Stimulated activated CD8-positive, alpha-beta memory T cell treated with anti-CD3 and anti-CD28 coated beads, Interleukin-15, amount 100 ng/mL, for 24 hours (primary cell): Measurements from ENCODE around the gene OTC.

ENCODE experiments used
- DNase-seq: peaks from one replicate; pipeline ENCODE4 v3.0.0-alpha.2; 2020; ENCODE audit warnings: low read depth

The OTC gene

DNA sequence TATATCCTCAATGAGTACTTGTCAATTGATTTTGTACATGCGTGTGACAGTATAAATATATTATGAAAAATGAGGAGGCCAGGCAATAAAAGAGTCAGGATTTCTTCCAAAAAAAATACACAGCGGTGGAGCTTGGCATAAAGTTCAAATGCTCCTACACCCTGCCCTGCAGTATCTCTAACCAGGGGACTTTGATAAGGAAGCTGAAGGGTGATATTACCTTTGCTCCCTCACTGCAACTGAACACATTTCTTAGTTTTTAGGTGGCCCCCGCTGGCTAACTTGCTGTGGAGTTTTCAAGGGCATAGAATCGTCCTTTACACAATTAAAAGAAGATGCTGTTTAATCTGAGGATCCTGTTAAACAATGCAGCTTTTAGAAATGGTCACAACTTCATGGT, at the start of gene OTC:
TSS of gene OTC (plus strand) at position 243 of the 400 bp plus-strand sequence. CDS start at position 336, 93 bp downstream.
- no peak for DNase-seq

GRCh38 chrX:38304010-38304409, 48.4 kb upstream of the OTC start:
- no peak for DNase-seq

- DNase-seq = no peak
These were observed 46.4 kb upstream of the OTC start for GRCh38 chrX:38305971-38306370.

GRCh38 chrX:38311743-38312142, 40.7 kb upstream of the OTC start:
- DNase-seq = no peak

GRCh38 chrX:38312436-38312835, 40.0 kb upstream of the OTC start:
- DNase-seq = no peak

- no peak for DNase-seq
These were observed 39.2 kb upstream of the OTC start for GRCh38 chrX:38313190-38313589.

DNA sequence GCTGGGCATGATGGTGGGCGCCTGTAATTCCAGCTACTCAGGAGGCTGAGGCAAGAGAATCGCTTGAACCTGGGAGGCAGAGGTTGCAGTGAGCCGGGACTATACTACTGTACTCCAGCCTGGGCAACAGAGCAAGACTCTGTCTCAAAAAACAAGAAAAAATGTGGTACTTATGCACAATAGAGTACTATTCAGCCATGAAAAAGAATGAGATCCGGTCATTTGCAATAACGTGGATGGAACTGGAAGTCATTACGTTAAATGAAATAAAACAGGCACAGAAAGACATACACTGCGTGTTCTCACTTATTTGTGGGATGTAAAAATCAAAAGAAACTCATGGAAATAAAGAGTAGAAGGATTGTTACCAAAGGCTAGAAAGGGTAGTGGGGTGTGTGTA, 37.2 kb upstream of the OTC start:
- no peak for DNase-seq

DNA sequence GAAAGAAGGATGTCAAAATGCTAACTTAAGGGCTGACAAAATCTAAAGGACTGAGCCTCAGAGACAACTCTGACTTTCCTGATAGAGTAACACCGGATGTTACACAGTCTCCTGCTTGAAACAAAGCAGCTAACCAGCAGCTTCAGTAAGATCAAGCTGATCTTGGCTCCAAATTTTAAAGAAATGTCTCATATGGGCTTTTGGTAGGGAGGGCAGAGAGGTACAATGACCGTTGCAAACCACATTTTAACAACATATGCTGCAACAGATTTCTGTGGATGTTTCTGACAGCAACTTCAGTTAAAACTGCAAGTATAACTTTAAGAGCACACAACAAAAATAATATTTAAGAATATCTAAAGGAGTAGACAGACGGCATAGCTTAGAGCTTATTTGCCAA, 34.2 kb upstream of the OTC start:
- DNase-seq = no peak

DNA sequence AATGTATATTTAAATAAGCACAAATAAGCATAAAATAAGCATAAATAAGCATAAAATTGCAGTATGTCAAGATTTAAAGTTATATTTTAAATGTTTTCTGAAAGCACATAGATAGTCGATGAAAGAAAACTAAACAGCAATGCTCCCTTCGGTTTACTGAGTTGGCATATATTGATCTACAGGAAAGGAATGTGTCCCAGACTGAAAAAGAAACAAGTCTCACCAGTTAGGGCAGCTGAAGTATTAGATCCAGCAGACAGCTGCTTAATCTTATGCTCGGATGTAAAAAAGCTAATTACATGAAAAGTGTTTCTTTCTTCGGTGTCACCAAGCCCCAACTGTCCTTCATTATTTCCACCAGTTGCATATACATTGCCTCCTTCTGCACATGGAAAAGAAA, 33.8 kb upstream of the OTC start:
- no peak for DNase-seq

- DNase-seq = no peak
These were observed 31.6 kb upstream of the OTC start for GRCh38 chrX:38320819-38321218.

GRCh38 chrX:38326086-38326485, 26.3 kb upstream of the OTC start:
- no peak for DNase-seq

GRCh38 chrX:38327007-38327774, 25.2 kb upstream of the OTC start, which contains the start of gene RPGR:
RPGR (minus strand) TSS chrX:38327509; CDS start chrX:38327367, 142 bp downstream.
- DNase-seq = peak; percentile 71

DNA sequence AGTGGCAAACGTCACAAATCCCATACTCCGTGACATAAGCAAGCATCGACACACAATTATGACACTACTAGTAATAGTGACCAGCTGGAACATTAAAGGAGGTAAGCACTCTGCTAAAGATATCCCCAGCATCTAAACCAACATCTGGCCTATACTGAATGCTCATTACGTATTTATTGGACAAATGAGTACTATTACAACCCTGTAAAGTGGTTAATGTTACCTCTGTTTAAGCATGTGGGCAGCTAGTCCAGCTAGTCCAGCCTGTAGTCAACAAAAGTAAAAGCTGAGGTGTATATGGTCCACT, 24.7 kb upstream of the OTC start:
- no peak for DNase-seq

DNA sequence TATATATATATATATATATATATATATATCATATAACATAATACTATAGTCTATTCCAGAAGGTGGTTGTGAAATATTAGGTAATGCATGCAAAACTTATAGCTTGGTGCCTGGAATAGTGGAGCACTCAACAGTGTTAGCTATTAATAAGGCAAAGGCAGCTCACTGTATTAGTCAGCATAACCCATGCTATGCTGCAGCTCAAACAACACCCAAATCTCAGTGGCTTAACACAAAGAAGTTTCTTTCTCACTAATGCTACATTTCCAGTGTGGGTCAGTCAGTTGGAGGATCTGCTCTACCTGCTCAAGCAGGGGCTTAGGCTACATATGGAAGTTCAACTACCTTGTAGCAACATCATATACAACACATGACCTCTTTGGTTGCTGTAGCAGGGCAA, 19.9 kb upstream of the OTC start:
- no peak for DNase-seq

DNA sequence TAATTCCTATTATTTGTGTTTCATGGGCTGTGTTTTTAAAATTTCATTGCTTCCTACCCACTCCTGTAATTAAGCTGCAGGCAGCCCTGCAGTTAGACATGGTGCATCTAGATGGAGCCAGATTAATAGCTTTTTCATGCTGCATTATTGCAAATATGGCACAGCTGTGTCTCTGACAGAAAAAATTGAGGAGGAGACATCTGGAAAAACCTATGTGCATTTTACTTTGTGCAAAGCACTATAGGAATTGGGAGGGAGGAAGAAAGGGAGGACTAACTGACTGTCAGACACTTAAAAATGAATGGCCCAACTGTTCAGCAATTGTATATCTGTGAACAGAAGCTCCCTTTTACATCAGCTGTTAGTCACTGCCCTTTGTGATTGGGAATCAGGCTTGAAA, 17.0 kb upstream of the OTC start:
- DNase-seq = no peak

GRCh38 chrX:38336538-38337240, 15.7 kb upstream of the OTC start:
- no peak for DNase-seq

- no peak for DNase-seq
These were observed 11.0 kb upstream of the OTC start for GRCh38 chrX:38341442-38341841.

DNA sequence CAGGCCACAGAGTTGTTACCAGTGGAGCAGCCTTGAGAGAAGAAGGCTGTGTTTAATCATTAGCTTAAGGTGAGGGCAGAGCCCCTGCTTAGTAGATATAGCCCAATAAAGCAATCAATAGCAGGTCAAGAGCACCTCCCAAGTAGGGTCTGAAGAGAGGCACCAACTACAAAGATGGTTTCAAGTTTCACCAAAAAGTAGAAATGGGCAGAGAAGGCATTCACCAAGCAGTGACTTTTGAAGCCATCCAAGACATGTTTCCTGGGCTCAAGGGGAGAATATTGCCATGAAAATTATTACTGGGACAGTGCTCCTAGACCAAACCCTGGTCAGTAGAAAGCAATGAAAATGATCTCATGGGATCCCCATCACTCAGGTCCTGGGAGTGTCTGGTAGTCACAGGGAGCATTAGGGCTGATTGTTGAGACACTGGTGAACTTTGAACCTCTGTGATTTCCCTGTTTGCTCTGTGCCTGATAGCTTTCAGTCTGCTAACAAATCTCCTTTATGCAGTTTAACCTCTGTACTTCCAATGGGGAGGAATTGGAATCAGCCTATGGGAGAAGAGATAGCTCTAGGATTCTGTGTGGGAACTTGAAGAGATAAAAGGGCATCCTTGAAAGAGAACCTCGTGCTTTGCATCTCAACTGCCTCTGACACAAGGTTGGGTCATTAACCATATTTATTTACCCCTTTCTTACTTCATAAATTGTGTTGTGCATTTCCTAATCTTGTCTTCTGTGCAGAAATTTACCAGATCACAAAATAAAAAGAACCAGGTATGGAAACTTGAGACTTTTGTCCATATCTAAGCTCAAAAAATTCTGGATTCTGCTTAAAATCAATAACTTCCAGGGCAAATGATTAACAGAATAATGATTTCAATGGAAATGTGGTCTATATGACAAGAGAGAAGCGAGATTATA, 9.3 kb upstream of the OTC start:
- no peak for DNase-seq

- DNase-seq = no peak
These were observed 6.3 kb upstream of the OTC start for GRCh38 chrX:38346150-38346549.

GRCh38 chrX:38347136-38347535, 5.3 kb upstream of the OTC start:
- DNase-seq = no peak

GRCh38 chrX:38351346-38351745, 1.1 kb upstream of the OTC start:
- no peak for DNase-seq

DNA sequence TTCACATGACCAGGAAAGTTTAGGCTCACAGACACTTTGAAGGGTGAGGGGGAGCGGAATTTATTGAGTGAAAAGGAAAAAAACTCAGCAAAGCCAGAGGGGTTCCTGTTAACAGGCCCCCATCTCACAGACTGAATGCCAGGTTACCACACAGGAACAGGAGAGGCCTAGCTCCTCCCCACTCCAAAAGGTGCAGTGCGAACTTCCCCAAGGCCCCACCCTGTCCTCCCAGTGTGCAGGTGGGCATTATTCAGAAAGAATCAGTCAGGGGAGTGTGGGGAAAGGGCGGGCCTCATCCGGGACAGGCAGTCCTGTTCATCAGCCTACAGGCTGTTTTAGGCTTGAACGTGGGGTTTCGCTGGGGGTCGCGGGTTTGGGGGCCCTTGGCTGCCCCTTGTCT, 4.0 kb downstream of the OTC start:
- no peak for DNase-seq
